Mucosa of rectum (tissue), 2 donors: ENCODE measurements around the gene RAB40B.

ENCODE experiments used
- H3K27ac ChIP-seq, 2 donors: one replicate each; pipeline ENCODE4 v1.7.0; 2013; ENCODE audit warnings: inconsistent platforms in 2 of 2, low read depth in 2 of 2, low read length in 2 of 2
- H3K27me3 ChIP-seq, 2 donors: one replicate each; pipeline ENCODE4 v1.7.0; 2013; ENCODE audit warnings: low read length in 2 of 2; ENCODE audit not compliant: control insufficient read depth in 2 of 2, insufficient read depth in 2 of 2
- H3K36me3 ChIP-seq, 2 donors: one replicate each; pipeline ENCODE4 v1.7.0; 2013; ENCODE audit warnings: low read length in 2 of 2; ENCODE audit not compliant: control insufficient read depth in 2 of 2, insufficient read depth in 2 of 2
- H3K4me1 ChIP-seq, 2 donors: one replicate each; pipeline ENCODE4 v1.7.0; 2013; ENCODE audit warnings: low read length in 2 of 2, mild to moderate bottlenecking in 1 of 2; ENCODE audit not compliant: control insufficient read depth in 2 of 2, insufficient read depth in 2 of 2
- H3K4me3 ChIP-seq, 2 donors: one replicate each; pipeline ENCODE4 v1.7.0; 2013; ENCODE audit warnings: low read length in 2 of 2
- H3K9ac ChIP-seq, 2 donors: one replicate each; pipeline ENCODE4 v1.7.0; 2013; ENCODE audit warnings: low read length in 2 of 2, low read depth in 1 of 2, mild to moderate bottlenecking in 1 of 2
- H3K9me3 ChIP-seq, 2 donors: one replicate each; pipeline ENCODE4 v1.7.0; 2013; ENCODE audit warnings: low read length in 2 of 2; ENCODE audit not compliant: control insufficient read depth in 2 of 2
- donor health status: healthy.
- donor health status: Normal muscosa, but diverticular disease.

RAB40B gene

DNA sequence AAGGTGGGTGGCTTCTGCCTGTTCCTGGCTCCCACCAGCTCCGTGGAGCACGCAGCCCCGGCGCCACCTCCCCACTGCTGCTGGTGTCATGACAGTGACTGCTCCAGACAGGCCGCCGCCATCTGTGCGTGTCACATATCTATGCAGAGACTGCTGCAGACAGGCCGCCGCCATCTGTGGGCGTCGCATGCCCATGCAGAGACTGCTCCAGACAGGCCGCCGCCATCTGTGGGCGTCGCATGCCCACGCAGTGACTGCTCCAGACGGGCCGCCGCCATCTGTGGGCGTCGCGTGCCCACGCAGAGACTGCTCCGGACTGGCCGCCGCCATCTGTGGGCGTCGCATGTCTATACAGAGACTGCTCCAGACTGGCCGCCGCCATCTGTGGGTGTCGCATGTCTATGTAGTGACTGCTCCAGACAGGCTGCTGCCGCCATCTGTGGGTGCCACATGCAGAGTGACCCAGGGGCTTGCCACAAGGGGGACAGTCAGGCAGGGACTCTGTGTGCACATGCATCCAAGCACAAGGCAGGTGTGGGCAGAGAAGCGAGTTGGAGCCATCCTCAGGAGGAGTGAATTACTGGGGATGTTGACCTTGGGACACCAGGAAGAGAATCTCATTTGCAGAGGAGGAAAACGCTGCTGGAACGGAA, 14.7 kb upstream of the RAB40B start:
- no peak overlapping the region for H3K27ac ChIP-seq

DNA sequence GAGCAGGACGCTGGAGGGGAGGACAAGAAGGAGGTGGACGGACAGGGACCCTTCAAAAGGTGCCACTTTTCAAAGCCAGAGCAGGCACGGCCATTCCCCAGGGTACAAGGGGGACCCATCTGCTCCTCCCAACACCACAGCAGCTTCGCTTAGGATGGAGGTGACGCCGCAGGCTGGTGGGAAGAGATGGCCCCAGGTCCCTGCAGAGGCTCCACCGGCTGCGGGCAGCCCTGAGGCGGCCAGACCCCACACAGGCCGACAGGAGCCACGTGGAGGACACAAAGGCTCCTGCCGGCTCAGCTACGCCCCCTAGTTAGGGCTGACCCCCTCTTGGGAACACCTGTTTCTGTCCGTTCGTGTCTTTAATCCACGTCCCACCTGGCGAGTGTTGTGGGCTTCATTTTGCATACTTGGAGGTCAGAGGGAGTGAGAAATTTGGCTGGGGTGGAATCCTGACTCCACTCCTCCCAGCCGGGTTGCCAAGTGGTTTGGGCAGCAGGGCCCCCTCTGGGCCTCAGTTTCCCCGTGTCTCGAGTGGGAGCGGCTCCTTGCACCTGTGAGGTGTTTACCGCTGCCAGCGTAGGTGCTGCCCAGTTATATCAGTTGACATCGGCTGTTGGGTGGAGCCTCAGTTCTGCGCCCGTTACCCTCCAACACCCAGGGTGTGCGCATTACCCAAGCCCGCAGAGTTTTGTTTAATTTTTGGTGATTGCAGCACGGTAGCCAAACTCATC, 12.2 kb upstream of the RAB40B start:
- no peak overlapping the region for H3K27ac ChIP-seq
- no peak overlapping the region for H3K9ac ChIP-seq

More for the DNA sequence above, 14.7 kb upstream of the RAB40B start:
- H3K9ac ChIP-seq: no peak overlapping the region
- H3K9me3 ChIP-seq: no peaks in the 10 kb centered on the region
- H3K36me3 ChIP-seq: no peaks in the 10 kb centered on the region
- no peaks in the 10 kb centered on the region for H3K27me3 ChIP-seq
- H3K4me1 ChIP-seq: peaks cover 8 to 27% of the 10 kb centered on the region in 2 donors
- H3K4me3 ChIP-seq: no peak overlapping the region

DNA sequence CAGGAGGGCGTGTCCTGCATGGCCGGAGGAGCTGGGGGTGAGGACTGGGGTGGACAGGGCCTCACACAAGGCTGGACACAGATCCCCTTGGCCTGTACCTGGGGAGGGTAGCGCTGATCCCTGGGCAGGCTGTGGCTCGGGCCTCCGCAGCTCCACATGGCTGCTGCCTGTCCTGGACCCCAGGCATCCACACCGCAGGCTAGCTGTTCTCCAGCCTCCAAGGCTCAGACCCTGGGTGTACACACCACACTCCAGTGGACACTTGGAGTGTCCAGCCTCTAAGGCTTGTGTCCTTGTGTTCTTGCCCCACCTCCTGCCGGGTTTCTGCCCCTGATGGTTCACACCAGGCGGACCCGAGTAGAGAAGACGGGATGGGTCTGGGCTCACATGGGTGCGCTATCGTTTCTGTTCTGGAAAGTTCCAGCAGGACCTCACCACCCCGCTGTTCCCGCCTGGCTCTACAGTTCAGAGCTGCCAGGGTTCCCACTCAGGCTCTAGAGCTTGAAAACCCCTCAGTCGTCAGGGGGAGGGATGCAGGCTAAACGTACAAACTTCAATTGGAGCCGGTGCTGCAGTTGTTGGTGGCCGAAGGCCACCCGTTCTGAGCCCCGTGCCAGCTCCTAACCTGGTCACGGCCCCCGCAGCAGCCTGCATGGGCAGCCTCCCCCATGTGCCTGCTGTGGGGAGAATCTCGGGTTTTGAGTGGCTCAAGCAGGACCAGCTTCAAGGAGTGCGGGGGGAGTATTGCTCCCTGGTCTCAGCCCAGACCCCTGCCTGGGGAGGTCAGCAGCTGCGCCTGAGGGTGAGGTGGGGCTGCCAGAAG, 11.4 kb upstream of the RAB40B start:
- no peak overlapping the region for H3K27ac ChIP-seq
- H3K4me3 ChIP-seq: no peak overlapping the region
- H3K27me3 ChIP-seq: no peaks in the 10 kb centered on the region
- no peak overlapping the region for H3K9ac ChIP-seq
- H3K9me3 ChIP-seq: no peaks in the 10 kb centered on the region
- H3K36me3 ChIP-seq: no peaks in the 10 kb centered on the region
- H3K4me1 ChIP-seq: peaks cover 3 to 19% of the 10 kb centered on the region in 2 donors

More for the DNA sequence above, 12.2 kb upstream of the RAB40B start:
- H3K27me3 ChIP-seq: no peaks in the 10 kb centered on the region
- peaks cover 0 to 15% of the 10 kb centered on the region in 2 donors for H3K4me1 ChIP-seq
- no peaks in the 10 kb centered on the region for H3K9me3 ChIP-seq
- no peaks in the 10 kb centered on the region for H3K36me3 ChIP-seq
- no peak overlapping the region for H3K4me3 ChIP-seq

DNA sequence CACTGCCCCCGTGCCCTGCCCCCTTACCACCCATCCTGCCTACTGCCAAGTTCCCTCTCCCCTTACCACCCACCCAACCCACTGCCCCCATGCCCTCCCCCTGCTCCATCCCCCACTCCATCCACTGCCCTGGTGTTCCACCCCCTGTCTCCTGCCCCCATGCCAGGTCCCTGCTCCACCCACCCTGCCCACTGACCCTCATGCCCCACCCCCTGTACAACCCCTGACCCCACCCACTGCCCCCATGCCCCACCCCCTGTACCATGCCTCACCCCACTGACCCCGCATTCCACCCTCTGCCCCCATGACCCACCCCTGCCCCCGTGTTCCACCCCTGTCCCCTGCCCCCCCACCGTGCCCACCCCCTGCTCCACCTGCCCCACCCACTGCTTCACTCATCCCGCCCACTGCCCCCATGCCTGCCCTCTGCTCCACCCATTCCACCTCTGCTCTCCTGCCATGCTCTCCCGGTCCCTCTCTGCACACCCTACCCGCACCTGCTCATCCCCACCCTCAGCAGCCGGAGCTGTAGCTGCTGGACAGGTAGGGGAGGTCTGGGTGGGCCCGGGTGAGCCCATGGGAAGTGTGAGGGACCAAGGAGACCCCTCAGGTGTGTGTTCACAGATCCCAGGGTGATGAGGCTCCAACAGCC, 10.7 kb upstream of the RAB40B start:
- Histone ChIP-seq H3K27ac (no peak overlapping the region), H3K4me1 (peaks cover 9 to 27% of the 10 kb centered on the region in 2 donors), H3K36me3 (no peaks in the 10 kb centered on the region), H3K9ac (no peak overlapping the region), H3K4me3 (no peak overlapping the region), H3K27me3 (no peaks in the 10 kb centered on the region), H3K9me3 (no peaks in the 10 kb centered on the region)

DNA sequence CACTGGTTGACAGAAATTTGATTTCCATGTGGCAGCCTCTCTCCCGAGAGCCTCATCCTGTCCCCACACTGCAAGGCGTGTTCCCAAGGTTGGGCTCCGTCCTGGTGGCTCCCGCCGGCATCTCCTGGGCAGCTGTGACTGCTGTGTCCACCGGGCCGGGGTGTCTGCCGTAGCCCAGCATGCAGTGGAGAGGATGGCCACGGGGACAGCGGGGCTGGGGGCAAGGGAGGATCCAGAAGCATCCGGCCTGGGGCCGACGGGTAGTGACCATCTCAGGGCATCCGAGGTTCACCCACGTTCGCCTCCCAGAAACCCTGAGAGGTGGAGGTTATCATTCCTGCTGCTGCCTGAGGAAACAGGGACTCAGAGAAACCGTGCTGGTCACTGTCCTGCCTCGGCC, 7.3 kb upstream of the RAB40B start:
- H3K36me3 ChIP-seq: no peaks in the 10 kb centered on the region
- peaks cover 28 to 50% of the 10 kb centered on the region in 2 donors for H3K4me1 ChIP-seq
- H3K4me3 ChIP-seq: no peak overlapping the region
- no peaks in the 10 kb centered on the region for H3K9me3 ChIP-seq
- H3K9ac ChIP-seq: no peak overlapping the region
- no peak overlapping the region for H3K27ac ChIP-seq
- H3K27me3 ChIP-seq: no peaks in the 10 kb centered on the region

DNA sequence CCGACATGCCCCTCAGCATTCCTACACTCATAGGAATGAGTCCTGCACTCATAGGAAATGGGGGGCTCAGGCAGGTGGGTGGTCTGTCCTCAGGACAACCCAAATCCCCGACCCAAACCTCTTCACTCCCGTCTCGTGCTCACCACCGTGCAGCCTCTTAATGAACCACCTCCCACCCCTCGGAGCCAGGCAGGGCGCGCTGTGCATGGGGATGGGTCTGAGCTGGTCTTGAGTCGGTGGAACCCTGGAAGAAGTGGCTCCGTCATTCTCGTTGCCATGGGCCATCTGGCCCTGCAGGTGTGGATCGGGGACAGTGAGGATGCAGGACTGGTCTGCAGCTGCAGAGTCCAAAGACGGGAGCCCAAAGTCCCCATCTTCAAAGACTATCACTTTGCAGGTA, 6.4 kb upstream of the RAB40B start:
- Histone ChIP-seq H3K36me3 (no peaks in the 10 kb centered on the region), H3K27me3 (no peaks in the 10 kb centered on the region), H3K9ac (peak overlapping the region; percentile 52 to 64), H3K27ac (peak overlapping the region; percentile 96 to 97), H3K4me1 (peaks cover 28 to 47% of the 10 kb centered on the region in 2 donors), H3K9me3 (no peaks in the 10 kb centered on the region), H3K4me3 (peak overlapping the region; percentile 51 to 61)

DNA sequence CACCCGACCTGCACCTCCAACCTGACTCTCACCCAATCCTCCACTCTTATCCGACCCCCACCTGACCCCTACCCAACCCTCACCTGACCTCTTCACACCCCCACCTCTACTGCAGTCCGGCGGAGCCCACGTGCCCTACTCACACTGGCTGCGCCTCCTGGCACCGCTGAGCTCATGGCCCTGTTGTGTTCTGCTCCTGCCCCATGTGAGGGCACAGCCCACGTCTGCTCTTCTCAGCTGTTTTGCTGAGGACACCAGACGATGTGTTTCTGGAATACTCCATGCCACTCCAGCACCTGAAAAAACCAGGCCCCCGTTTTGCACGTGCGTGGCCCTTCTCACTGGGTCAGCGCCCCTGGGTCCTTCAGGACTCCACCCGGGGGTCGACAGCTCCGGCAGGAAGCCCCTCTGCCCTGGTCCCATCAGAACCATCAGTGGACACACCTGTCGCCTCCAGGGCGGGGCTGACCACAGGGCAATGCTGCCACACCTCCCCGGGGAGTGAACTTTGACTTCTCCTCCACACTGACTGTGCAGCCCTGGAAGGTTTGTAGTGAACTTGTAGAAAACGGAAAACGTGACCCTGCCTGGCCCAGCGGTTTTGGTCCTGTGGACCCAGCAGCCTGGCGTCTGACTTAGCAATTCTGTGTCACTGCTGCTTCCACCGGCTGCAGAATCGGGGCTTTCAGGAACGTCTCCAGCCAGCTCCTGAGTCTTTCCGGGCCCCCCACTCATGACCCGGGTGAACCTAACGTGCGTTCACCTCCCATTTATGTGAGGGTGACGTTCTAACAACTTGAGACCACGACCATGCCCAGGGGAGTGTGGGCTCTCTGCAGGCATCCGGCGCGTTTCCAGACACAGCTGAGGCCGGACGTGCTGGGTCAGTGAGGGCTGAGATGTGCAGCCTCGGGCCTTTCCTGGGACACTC, 5.7 kb upstream of the RAB40B start:
- Histone ChIP-seq H3K4me3 (peak overlapping the region; percentile 51 to 61), H3K27ac (peak overlapping the region; percentile 96 to 97), H3K27me3 (no peaks in the 10 kb centered on the region), H3K9me3 (no peaks in the 10 kb centered on the region), H3K9ac (peak overlapping the region; percentile 52 to 76), H3K36me3 (no peaks in the 10 kb centered on the region), H3K4me1 (peaks cover 33 to 49% of the 10 kb centered on the region in 2 donors)

DNA sequence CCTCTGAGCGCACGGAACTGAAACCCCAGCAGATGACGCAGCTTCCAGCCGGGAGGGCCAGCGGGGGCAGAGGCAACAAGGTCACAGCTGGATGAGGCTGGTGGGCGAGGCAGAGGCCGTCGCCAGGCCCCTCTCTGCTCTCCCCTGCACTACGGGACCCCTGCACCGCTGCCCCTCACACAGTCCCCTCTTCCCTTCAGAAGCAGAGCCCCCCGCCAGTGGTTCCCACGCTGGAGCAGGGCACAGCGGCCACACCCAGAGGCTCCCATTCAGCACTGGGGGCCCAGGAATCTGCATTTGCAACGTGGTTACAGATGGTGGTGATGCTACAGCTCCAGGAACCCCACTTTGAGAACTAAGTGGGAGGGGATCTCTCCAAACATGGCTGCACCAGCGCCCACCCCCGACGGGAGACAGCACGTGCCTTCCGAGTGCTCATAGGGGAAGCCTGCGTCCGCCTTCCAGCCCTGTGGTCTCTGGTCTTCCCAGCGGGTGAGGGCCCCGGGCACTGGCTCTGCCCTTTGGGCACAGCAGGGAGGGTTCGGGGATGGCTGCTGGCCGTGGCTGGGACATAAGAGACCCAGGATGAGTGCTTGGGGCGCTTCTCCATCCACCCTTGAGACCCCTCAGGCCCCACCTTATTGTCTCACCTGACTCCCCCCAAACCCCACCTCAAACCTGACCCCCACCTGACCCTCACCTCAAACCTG, 4.7 kb upstream of the RAB40B start:
- H3K9me3 ChIP-seq: no peaks in the 10 kb centered on the region
- H3K36me3 ChIP-seq: no peaks in the 10 kb centered on the region
- H3K27me3 ChIP-seq: no peaks in the 10 kb centered on the region
- peak overlapping the region; percentile 96 to 97 for H3K27ac ChIP-seq
- H3K4me3 ChIP-seq: peak overlapping the region; percentile 50 to 56
- H3K9ac ChIP-seq: peak overlapping the region; percentile 63 to 68
- peaks cover 35 to 51% of the 10 kb centered on the region in 2 donors for H3K4me1 ChIP-seq
